Fibroblast of pulmonary artery (primary cell): ENCODE measurements around the gene TCF20.

Experiments
- DNase-seq: peaks from one replicate; pipeline ENCODE4 v3.0.0-alpha.2; 2010; ENCODE audit warnings: low read depth
- H3K4me3 ChIP-seq: replicated peaks from 2 replicates; pipeline ENCODE4 v1.5.1; 2011; ENCODE audit warnings: low read depth, mild to moderate bottlenecking, control low read depth, low read length, moderate library complexity
- TF ChIP-seq, protein P1 (sequence below): IDR thresholded peaks from 2 replicates; pipeline ENCODE4 v1.5.1; 2011; ENCODE audit warnings: mild to moderate bottlenecking, control low read depth, low read length, inconsistent platforms; ENCODE audit errors: missing control alignments

Gene TCF20

DNA sequence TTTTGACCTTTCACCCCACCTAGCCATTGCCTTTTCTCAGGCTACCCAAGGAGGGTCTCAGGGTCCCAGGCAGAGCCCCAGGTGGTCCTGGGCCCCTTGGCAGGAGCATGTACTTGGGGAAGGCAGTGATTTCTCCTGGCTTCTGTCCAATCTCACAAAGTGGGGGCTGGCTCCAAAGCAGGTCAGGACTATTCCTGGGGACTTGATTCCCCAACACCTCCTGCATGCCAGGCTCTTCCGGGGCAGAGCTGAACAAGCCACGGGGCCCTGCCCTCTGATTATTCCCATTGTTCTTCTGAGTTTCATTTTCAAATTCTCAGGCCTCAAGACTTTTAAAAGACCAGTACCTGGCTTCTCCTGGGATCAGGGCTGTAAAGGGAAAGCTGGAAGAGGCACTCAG is 1.5 kb upstream of the TCF20 start:
- TF ChIP-seq, protein P1, sequence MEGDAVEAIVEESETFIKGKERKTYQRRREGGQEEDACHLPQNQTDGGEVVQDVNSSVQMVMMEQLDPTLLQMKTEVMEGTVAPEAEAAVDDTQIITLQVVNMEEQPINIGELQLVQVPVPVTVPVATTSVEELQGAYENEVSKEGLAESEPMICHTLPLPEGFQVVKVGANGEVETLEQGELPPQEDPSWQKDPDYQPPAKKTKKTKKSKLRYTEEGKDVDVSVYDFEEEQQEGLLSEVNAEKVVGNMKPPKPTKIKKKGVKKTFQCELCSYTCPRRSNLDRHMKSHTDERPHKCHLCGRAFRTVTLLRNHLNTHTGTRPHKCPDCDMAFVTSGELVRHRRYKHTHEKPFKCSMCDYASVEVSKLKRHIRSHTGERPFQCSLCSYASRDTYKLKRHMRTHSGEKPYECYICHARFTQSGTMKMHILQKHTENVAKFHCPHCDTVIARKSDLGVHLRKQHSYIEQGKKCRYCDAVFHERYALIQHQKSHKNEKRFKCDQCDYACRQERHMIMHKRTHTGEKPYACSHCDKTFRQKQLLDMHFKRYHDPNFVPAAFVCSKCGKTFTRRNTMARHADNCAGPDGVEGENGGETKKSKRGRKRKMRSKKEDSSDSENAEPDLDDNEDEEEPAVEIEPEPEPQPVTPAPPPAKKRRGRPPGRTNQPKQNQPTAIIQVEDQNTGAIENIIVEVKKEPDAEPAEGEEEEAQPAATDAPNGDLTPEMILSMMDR = no peak
- DNase-seq = no peak
- H3K4me3 ChIP-seq = no peak overlapping the region

DNA sequence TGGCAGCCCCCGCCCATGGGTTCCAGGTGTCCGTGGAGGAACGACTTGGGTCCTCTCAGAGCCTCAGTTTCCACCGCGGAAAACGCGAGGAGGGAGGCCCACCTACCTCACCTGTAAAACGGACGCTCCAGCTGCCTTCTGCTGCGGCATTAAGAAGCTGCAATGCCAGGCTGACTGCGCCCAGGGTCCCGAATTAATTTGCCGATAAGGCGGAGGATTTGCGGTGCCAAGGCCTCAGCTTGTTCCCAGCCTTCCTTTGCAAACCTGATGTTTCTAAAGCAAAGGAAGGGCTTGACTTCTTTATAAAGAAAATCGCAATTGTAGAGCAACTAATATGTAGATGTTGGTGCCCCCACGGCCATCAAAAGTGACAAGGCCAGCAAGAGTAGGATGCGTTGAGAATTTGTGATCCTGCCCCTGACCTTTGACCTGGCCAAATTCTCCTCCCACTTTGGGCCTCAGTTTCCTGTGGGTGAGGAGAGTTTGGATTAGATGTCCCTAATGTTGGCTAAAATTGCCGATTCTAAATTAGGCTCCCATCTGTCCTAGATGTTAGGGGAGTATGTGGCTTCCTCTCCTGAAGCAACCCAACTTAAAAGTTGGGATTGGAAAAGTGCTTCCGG is 849 bp upstream of the TCF20 start:
- no peak overlapping the region for H3K4me3 ChIP-seq
- DNase-seq = no peak

DNA sequence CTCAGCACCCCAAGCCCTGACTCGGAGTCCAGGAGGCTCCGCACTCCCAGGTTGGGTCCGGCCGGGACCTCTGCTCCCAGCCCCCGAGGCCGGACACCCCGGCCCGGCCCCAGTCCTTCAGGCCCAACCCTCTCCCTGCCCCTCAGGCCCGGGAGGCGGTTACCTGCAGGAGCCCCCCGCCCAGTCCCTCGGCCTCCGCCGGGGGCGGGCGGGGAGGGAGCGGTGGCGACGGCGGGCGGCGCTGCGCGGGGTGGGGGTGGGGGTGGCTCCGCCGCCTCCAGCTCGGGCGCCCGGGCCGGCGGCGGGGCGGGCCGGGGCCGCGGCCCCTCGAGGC is 310 bp downstream of the TCF20 start:
- H3K4me3 ChIP-seq = peak overlapping the region; percentile 86
- no peak for DNase-seq
- TF ChIP-seq, protein P1 = no peak

More for the DNA sequence above, 849 bp upstream of the TCF20 start:
- TF ChIP-seq, protein P1 = no peak

DNA sequence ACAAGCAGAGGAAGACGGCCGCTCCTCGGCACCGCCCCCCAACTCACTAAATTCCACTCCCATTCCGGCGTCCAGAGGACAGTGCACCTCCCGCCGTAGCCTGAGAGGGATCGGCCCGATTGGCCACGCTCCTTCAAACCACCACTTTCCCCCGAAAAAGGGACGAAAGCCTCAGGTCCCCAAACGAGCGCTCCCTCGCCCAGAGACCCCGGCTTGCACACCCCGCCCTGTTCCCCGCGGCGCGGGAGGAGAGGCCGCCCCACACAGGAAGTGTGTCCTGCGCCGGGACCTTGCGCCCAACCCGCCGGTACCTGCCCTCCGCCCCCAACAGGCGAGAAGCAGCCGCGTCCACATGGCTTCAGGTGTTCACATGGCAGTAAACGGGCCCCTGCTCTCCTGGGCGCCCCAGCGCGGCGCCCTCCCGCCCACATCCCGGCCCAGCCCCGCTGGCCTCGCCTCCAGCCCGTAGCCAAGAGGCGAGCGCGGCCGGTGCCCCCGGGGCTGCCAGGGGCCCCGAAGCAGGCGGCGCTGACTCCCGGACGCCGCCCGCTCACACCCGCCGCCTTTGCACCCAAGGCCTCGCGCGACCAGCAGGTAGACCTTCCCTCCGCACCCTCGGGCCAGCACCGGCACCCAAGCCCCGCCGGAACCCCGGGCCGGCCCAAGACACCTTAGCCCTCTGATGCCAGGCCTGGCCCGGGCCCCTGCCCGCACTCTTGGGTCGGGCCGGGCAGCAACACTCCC is 849 bp downstream of the TCF20 start:
- peak; percentile 14 for DNase-seq
- TF ChIP-seq, protein P1 = no peak
- peak overlapping the region; percentile 86 for H3K4me3 ChIP-seq

DNA sequence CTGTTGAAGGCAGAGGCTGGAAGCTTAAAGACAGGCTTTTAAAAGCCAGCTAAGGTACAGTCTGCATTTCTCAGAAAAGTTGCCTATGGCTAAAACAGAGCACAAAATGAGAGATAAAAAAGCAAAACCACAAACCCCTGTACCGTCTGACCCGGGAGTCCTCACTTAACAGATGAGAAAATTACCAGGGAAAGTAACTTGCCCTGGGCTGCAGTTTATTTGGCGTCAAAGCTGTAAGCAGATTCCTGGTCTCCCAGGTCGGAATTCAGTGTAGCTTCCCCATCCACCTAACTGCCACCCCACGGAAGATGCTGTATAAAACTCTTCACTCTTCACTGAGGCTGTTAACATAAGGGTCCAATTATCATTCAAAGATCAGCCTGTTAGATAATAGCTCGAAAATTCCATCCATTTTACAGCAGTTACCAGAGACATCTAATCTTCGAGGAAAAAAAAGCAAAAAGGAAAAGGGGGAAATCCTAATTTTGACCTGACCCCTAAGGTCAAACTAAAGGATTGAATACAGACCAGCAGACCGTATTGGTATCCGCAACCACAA is 1.5 kb downstream of the TCF20 start:
- DNase-seq = no peak
- H3K4me3 ChIP-seq = peak overlapping the region; percentile 86
- TF ChIP-seq, protein P1 = no peak

DNA sequence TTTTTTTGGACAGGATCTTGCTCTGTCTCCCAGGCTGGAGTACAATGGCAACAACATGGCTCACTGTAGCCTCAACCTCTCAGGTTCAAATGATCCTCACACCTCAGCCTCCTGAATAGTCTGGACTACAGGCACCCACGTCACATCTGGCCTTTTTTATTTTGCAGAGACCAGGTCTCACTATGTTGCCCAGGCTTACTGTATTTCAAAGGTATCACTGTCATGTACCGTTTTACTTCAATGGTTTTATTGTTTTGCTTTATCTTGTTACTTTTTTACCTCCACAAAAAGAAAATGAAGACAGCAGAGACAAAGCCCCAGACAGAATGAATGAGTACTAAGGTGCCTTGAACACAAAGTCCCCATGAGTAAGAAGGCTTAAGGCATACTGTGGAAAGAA is 5.1 kb downstream of the TCF20 start:
- TF ChIP-seq, protein P1 = no peak
- DNase-seq = no peak
- H3K4me3 ChIP-seq = no peak overlapping the region
